HG02610 (cell line): ENCODE data around the gene KRT39.
"Not testable (repeated sequence)": the region's sequence is repeated elsewhere in the genome, so short reads cannot be mapped to it uniquely, and the experiment has no call there.

Experiments
- ATAC-seq: cut with Tn5 transposase; IDR thresholded peaks from one replicate; pipeline ENCODE4 v1.9.1; 2021; ENCODE audit warnings: mild to moderate bottlenecking, moderate library complexity; ENCODE audit not compliant: unreplicated experiment

The KRT39 gene

GRCh38 chr17:40966848-40967247, at the start of gene KRT39:
TSS of gene KRT39 (minus strand) at chr17:40966948. CDS start at chr17:40966856, 92 bp downstream.
- no peak for ATAC-seq

- ATAC-seq, result no peak
These were observed 48.7 kb upstream of the KRT39 start for GRCh38 chr17:41015454-41015853.

- ATAC-seq, result no peak
These were observed 46.9 kb upstream of the KRT39 start for GRCh38 chr17:41013606-41014005.

GRCh38 chr17:41013181-41013580, 46.4 kb upstream of the KRT39 start:
- no peak for ATAC-seq

- ATAC-seq, result no peak
These were observed 45.8 kb upstream of the KRT39 start for GRCh38 chr17:41012326-41013120.

- no peak for ATAC-seq
These were observed 43.7 kb upstream of the KRT39 start for GRCh38 chr17:41010441-41010840.

GRCh38 chr17:41009936-41010335, 43.2 kb upstream of the KRT39 start:
- ATAC-seq, result no peak

GRCh38 chr17:41009301-41009760, 42.6 kb upstream of the KRT39 start:
- ATAC-seq, result no peak

GRCh38 chr17:41008811-41009210, 42.1 kb upstream of the KRT39 start, which contains the start of gene KRTAP3-1:
TSS of gene KRTAP3-1 (minus strand) at chr17:41009128. CDS start at chr17:41009074, 54 bp downstream.
- no peak for ATAC-seq

- ATAC-seq, result no peak
These were observed 37.6 kb upstream of the KRT39 start for GRCh38 chr17:41004397-41004796.

- no peak for ATAC-seq
These were observed 37.2 kb upstream of the KRT39 start for GRCh38 chr17:41003926-41004325.

- no peak for ATAC-seq
These were observed 36.1 kb upstream of the KRT39 start for GRCh38 chr17:41002814-41003213.

GRCh38 chr17:41001795-41002194, 35.0 kb upstream of the KRT39 start:
- ATAC-seq, result no peak

- ATAC-seq, result not testable (repeated sequence)
These were observed 32.8 kb upstream of the KRT39 start, which contains the start of gene KRTAP3-2 for GRCh38 chr17:40999563-40999962. TSS of gene KRTAP3-2 (minus strand) at chr17:40999906. CDS start at chr17:40999853, 53 bp downstream.

- no peak for ATAC-seq
These were observed 30.6 kb upstream of the KRT39 start for GRCh38 chr17:40997361-40997760.

GRCh38 chr17:40996829-40997228, 30.1 kb upstream of the KRT39 start:
- ATAC-seq, result no peak

GRCh38 chr17:40995116-40995515, 28.4 kb upstream of the KRT39 start:
- ATAC-seq, result no peak

- ATAC-seq, result no peak
These were observed 27.1 kb upstream of the KRT39 start, which contains the start of gene KRTAP3-3 for GRCh38 chr17:40993839-40994238. TSS of gene KRTAP3-3 (minus strand) at chr17:40994164. CDS start at chr17:40994097, 67 bp downstream.

GRCh38 chr17:40993084-40993483, 26.3 kb upstream of the KRT39 start:
- ATAC-seq, result no peak

GRCh38 chr17:40992666-40993065, 25.9 kb upstream of the KRT39 start:
- no peak for ATAC-seq

GRCh38 chr17:40986920-40987319, 20.2 kb upstream of the KRT39 start:
- ATAC-seq, result no peak

- ATAC-seq, result no peak
These were observed 17.5 kb upstream of the KRT39 start, which contains the start of gene KRT40 for GRCh38 chr17:40984226-40984625. TSS of gene KRT40 (minus strand) at chr17:40984326. CDS start at chr17:40984273, 53 bp downstream.
